Choroid plexus epithelial cell (primary cell): Measurements from ENCODE around the gene ORAI1.
"Not testable (repeated sequence)": the region's sequence is repeated elsewhere in the genome, so short reads cannot be mapped to it uniquely, and the experiment has no call there.

Experiments used
- DNase-seq: peaks from one replicate; pipeline ENCODE4 v3.0.0-alpha.2; 2010; ENCODE audit warnings: low read depth
- H3K4me3 ChIP-seq: 2 replicates; pipeline ENCODE4 v1.5.1; 2011; ENCODE audit warnings: low read depth, mild to moderate bottlenecking, control low read depth, low read length, moderate library complexity
- CTCF ChIP-seq: conservative IDR thresholded peaks from 2 replicates; pipeline ENCODE4 v1.5.1; 2011; ENCODE audit warnings: low read depth, mild to moderate bottlenecking, control low read depth, inconsistent platforms, low read length, moderate library complexity

The ORAI1 gene

GRCh38 chr12:121668750-121669520, 42.6 kb downstream of the ORAI1 start:
- no peak overlapping the region for H3K4me3 ChIP-seq
- DNase-seq: peak; percentile 48
- peak; percentile 71 for TF ChIP-seq CTCF

- TF ChIP-seq CTCF: no peak
- no peak for DNase-seq
- H3K4me3 ChIP-seq: no peak within 1 kb of the TSS
Measured at GRCh38 chr12:121669521-121669900, 43.2 kb downstream of the ORAI1 start, which contains the start of gene MORN3. MORN3 (minus strand) TSS chr12:121669654; CDS start chr12:121669483, 171 bp downstream.

GRCh38 chr12:121673013-121673511, 46.7 kb downstream of the ORAI1 start:
- no peak for DNase-seq
- no peak overlapping the region for H3K4me3 ChIP-seq
- TF ChIP-seq CTCF: no peak

- H3K4me3 ChIP-seq: no peak overlapping the region
- TF ChIP-seq CTCF: no peak
- no peak for DNase-seq
Measured at GRCh38 chr12:121676190-121676589, 49.9 kb downstream of the ORAI1 start.

GRCh38 chr12:121678305-121678704, 52.0 kb downstream of the ORAI1 start:
- TF ChIP-seq CTCF: no peak
- H3K4me3 ChIP-seq: no peak overlapping the region
- DNase-seq: no peak

- DNase-seq: no peak
- TF ChIP-seq CTCF: no peak
- H3K4me3 ChIP-seq: no peak overlapping the region
Measured at GRCh38 chr12:121678716-121679300, 52.5 kb downstream of the ORAI1 start.

- not testable (repeated sequence) for H3K4me3 ChIP-seq, DNase-seq
Measured at GRCh38 chr12:121679661-121680197, 53.4 kb downstream of the ORAI1 start.
